Neural cell (in vitro differentiated cells): ENCODE measurements around the gene SGCE. TPM values are rescaled to one million over a fixed set of nuclear protein-coding genes. Genes with fewer than 3 reads are reported as not detected.

Experiments used
- H2AFZ ChIP-seq: fragments of 200-600, 300-800 bp; sonication (generic), shearing (Covaris generic); 2 replicates; pipeline ENCODE4 v1.6.0; 2014; ENCODE audit warnings: low read depth, mild to moderate bottlenecking, antibody characterized with exemption, low read length, moderate library complexity
- H3F3A ChIP-seq: fragments of 200-600 bp; shearing (Covaris generic); 2 replicates; pipeline ENCODE4 v1.6.1; 2016; ENCODE audit warnings: mild to moderate bottlenecking, moderate library complexity, mixed read lengths, antibody characterized with exemption, low read length; ENCODE audit not compliant: insufficient read depth, poor library complexity, severe bottlenecking
- H3K27ac ChIP-seq: fragments of 200-600, 300-800 bp; sonication (generic), shearing (Covaris generic); 2 replicates; pipeline ENCODE4 v1.5.1; 2014; ENCODE audit warnings: mild to moderate bottlenecking, low read length, moderate library complexity
- H3K27me3 ChIP-seq: fragments of 300-800, 200-600 bp; sonication (generic), shearing (Covaris generic); 2 replicates; pipeline ENCODE4 v1.6.0; 2014; ENCODE audit warnings: mild to moderate bottlenecking, low read depth, low read length, moderate library complexity; ENCODE audit not compliant: insufficient read depth
- H3K36me3 ChIP-seq: fragments of 300-800, 200-600 bp; sonication (generic), shearing (Covaris generic); 2 replicates; pipeline ENCODE4 v1.5.1; 2014; ENCODE audit warnings: mild to moderate bottlenecking, antibody characterized with exemption, low read length, moderate library complexity; ENCODE audit not compliant: insufficient read depth
- H3K4me2 ChIP-seq: fragments of 300-800, 200-600 bp; sonication (generic), shearing (Covaris generic); 2 replicates; pipeline ENCODE4 v1.6.0; 2014; ENCODE audit warnings: mild to moderate bottlenecking, low read length
- H3K4me3 ChIP-seq: fragments of 300-800, 200-600 bp; sonication (generic), shearing (Covaris generic); 2 replicates; pipeline ENCODE4 v1.5.1; 2014; ENCODE audit warnings: mild to moderate bottlenecking, low read length, moderate library complexity
- H3K79me2 ChIP-seq: fragments of 200-600 bp; shearing (Covaris generic); replicated peaks from 2 replicates; pipeline ENCODE4 v1.6.0; 2014; ENCODE audit warnings: mild to moderate bottlenecking, low read length, moderate library complexity; ENCODE audit not compliant: insufficient read depth
- H3K9ac ChIP-seq: fragments of 300-800, 200-600 bp; sonication (generic), shearing (Covaris generic); 2 replicates; pipeline ENCODE4 v1.6.1; 2016; ENCODE audit warnings: mild to moderate bottlenecking, low read length, mixed read lengths
- H3K9me2 ChIP-seq: fragments of 200-600 bp; shearing (Covaris generic); 2 replicates; pipeline ENCODE4 v1.6.1; 2016; ENCODE audit warnings: mild to moderate bottlenecking, low read length, mixed read lengths; ENCODE audit not compliant: insufficient read depth
- H3K9me3 ChIP-seq: fragments of 200-600, 300-800 bp; sonication (generic), shearing (Covaris generic); 2 replicates; pipeline ENCODE4 v1.6.1; 2016; ENCODE audit warnings: mild to moderate bottlenecking, mixed run types, low read length, moderate library complexity, mixed read lengths
- H4K20me1 ChIP-seq: fragments of 200-600 bp; shearing (Covaris generic); 2 replicates; pipeline ENCODE4 v1.6.1; 2016; ENCODE audit warnings: mild to moderate bottlenecking, mixed run types; ENCODE audit not compliant: insufficient read depth
- EP300 ChIP-seq: fragments of 450-650 bp; conservative IDR thresholded peaks from 2 replicates; pipeline ENCODE4 v1.6.1; 2014; ENCODE audit warnings: antibody characterized with exemption, mild to moderate bottlenecking, moderate library complexity; ENCODE audit not compliant: poor library complexity, severe bottlenecking
- EZH2 ChIP-seq: fragments of 200-600, 300-800 bp; shearing (Covaris generic), sonication (generic); IDR thresholded peaks from 2 replicates; pipeline ENCODE4 v1.6.1; 2014; ENCODE audit warnings: antibody characterized with exemption, low read length, borderline replicate concordance, mild to moderate bottlenecking; ENCODE audit not compliant: insufficient read depth, poor library complexity, severe bottlenecking
- MXI1 ChIP-seq: fragments of 450-650 bp; conservative IDR thresholded peaks from 2 replicates; pipeline ENCODE4 v1.6.1; 2014; ENCODE audit warnings: antibody characterized with exemption, mild to moderate bottlenecking; ENCODE audit not compliant: poor library complexity, severe bottlenecking
- POLR2AphosphoS5 ChIP-seq: IDR thresholded peaks from 2 replicates; pipeline ENCODE4 v1.6.1; 2012
- RAD21 ChIP-seq: fragments of 450-650 bp; conservative IDR thresholded peaks from 2 replicates; pipeline ENCODE4 v1.6.1; 2014; ENCODE audit warnings: antibody characterized with exemption, mild to moderate bottlenecking, moderate library complexity
- SMC3 ChIP-seq: fragments of 450-650 bp; conservative IDR thresholded peaks from 2 replicates; pipeline ENCODE4 v1.6.1; 2014; ENCODE audit warnings: antibody characterized with exemption, mild to moderate bottlenecking, moderate library complexity; ENCODE audit not compliant: poor library complexity
- TAF1 ChIP-seq: IDR thresholded peaks from 2 replicates; pipeline ENCODE4 v1.6.1; 2012; ENCODE audit warnings: low read depth
- polyA plus RNA-seq: library from polyadenylated mRNA; depleted of rRNA; stranded (reverse); fragments of >200 nt; gene quantifications from 2 replicates; pipeline ENCODE4 v1.2.3, GENCODE V29; 2014
- TF ChIP-seq, protein P1 (sequence below): fragments of 450-650 bp; IDR thresholded peaks from 2 replicates; pipeline ENCODE4 v1.5.1; 2014; ENCODE audit warnings: antibody characterized with exemption, mild to moderate bottlenecking, moderate library complexity; ENCODE audit not compliant: poor library complexity, severe bottlenecking
- TF ChIP-seq, protein P2 (sequence below): IDR thresholded peaks from 2 replicates; pipeline ENCODE4 v1.6.1; 2012; ENCODE audit warnings: borderline replicate concordance

SGCE gene
- polyA plus RNA-seq, 1 donor from 2014 or later, result 94.6 TPM

DNA sequence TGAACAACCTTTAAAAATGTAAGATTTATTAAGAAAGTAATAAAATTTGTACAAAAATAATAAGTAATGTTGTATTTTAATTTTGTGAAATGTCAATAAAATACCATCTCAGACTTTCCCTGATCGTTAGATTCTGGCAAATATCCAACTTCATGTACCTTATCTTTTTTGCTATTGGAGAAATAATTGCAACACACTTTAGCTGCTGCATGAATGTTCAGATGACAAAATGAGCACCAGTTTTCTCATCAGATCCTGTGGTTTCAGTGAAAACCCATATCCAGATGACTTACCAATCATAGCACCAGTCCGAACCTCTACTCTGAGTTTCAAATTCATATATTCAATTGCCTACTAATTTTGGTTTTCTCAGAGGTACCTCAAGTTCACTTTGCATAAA lies 76.5 kb downstream of the SGCE start:
- Histone ChIP-seq H4K20me1 (no peaks in the 10 kb centered on the region), H3K9me2 (no peaks in the 10 kb centered on the region), H3F3A (no peaks in the 10 kb centered on the region), H3K36me3 (no peaks in the 10 kb centered on the region), H3K4me2 (no peak overlapping the region), H3K27ac (no peak overlapping the region), H3K27me3 (no peaks in the 10 kb centered on the region), H3K79me2 (no peaks in the 10 kb centered on the region), H3K9me3 (no peaks in the 10 kb centered on the region), H3K9ac (no peak overlapping the region), H3K4me3 (no peak overlapping the region), H2AFZ (no peak overlapping the region)
- TF ChIP-seq, protein P1, sequence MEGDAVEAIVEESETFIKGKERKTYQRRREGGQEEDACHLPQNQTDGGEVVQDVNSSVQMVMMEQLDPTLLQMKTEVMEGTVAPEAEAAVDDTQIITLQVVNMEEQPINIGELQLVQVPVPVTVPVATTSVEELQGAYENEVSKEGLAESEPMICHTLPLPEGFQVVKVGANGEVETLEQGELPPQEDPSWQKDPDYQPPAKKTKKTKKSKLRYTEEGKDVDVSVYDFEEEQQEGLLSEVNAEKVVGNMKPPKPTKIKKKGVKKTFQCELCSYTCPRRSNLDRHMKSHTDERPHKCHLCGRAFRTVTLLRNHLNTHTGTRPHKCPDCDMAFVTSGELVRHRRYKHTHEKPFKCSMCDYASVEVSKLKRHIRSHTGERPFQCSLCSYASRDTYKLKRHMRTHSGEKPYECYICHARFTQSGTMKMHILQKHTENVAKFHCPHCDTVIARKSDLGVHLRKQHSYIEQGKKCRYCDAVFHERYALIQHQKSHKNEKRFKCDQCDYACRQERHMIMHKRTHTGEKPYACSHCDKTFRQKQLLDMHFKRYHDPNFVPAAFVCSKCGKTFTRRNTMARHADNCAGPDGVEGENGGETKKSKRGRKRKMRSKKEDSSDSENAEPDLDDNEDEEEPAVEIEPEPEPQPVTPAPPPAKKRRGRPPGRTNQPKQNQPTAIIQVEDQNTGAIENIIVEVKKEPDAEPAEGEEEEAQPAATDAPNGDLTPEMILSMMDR, result no peak
- TF ChIP-seq, protein P2, sequence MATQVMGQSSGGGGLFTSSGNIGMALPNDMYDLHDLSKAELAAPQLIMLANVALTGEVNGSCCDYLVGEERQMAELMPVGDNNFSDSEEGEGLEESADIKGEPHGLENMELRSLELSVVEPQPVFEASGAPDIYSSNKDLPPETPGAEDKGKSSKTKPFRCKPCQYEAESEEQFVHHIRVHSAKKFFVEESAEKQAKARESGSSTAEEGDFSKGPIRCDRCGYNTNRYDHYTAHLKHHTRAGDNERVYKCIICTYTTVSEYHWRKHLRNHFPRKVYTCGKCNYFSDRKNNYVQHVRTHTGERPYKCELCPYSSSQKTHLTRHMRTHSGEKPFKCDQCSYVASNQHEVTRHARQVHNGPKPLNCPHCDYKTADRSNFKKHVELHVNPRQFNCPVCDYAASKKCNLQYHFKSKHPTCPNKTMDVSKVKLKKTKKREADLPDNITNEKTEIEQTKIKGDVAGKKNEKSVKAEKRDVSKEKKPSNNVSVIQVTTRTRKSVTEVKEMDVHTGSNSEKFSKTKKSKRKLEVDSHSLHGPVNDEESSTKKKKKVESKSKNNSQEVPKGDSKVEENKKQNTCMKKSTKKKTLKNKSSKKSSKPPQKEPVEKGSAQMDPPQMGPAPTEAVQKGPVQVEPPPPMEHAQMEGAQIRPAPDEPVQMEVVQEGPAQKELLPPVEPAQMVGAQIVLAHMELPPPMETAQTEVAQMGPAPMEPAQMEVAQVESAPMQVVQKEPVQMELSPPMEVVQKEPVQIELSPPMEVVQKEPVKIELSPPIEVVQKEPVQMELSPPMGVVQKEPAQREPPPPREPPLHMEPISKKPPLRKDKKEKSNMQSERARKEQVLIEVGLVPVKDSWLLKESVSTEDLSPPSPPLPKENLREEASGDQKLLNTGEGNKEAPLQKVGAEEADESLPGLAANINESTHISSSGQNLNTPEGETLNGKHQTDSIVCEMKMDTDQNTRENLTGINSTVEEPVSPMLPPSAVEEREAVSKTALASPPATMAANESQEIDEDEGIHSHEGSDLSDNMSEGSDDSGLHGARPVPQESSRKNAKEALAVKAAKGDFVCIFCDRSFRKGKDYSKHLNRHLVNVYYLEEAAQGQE, result no peak
- TF ChIP-seq EZH2, result no peak
- TF ChIP-seq SMC3, result no peak
- no peak for TF ChIP-seq RAD21
- TF ChIP-seq MXI1, result no peak
- TF ChIP-seq EP300, result no peak

DNA sequence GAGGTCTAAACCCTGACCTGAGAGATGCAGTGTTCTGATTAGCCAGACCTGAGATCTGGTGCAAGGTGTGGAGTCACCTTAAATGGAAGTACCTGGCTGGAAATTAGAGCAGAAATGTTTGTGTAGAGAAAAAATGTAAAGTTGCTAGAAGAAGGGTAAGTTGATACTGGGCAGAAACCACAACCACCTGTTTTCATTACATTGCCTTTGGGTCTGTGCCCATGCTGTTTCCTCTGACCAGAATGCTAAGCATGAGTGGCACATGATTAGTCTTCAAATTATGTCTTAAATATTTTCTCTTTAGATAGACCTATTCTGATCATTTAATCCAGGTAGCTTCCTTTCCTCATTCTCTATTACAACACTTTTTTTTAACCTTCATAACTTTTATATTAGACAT lies 77.3 kb downstream of the SGCE start:
- H3K27ac ChIP-seq, result no peak overlapping the region
- no peak overlapping the region for H3K4me3 ChIP-seq
- no peaks in the 10 kb centered on the region for H3K27me3 ChIP-seq
- no peaks in the 10 kb centered on the region for H3F3A ChIP-seq
- no peaks in the 10 kb centered on the region for H3K36me3 ChIP-seq
- no peaks in the 10 kb centered on the region for H3K9me2 ChIP-seq
- TF ChIP-seq SMC3, result no peak
- TF ChIP-seq TAF1, result no peak
- no peak overlapping the region for H3K4me2 ChIP-seq
- no peaks in the 10 kb centered on the region for H3K79me2 ChIP-seq
- no peak overlapping the region for H3K9ac ChIP-seq
- no peaks in the 10 kb centered on the region for H4K20me1 ChIP-seq
- no peaks in the 10 kb centered on the region for H3K9me3 ChIP-seq
- no peak overlapping the region for H2AFZ ChIP-seq

DNA sequence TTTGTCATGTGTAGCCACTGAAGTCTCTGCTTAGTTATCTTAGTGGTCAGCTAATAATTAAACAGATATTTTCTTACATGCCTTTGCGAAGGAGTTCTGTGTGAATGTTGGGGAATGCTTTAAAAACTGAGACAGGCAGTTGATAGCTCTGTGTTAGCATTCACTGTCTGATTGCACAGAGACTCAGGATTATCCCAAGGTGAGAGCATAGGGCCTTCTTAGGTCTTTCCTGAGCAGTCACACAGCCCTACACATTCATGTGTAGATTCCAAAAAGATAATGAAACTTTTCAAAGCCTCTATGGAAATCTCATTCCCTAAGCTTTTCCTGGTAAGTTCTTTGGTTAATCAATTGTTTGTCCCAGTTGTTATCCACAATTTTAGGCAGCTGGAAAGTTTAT lies 78.6 kb downstream of the SGCE start:
- no peak overlapping the region for H3K27ac ChIP-seq
- H3K9me3 ChIP-seq, result no peaks in the 10 kb centered on the region
- no peaks in the 10 kb centered on the region for H4K20me1 ChIP-seq
- H3K36me3 ChIP-seq, result no peaks in the 10 kb centered on the region
- H3K4me3 ChIP-seq, result no peak overlapping the region
- no peak overlapping the region for H3K9ac ChIP-seq
- no peak overlapping the region for H2AFZ ChIP-seq
- H3K27me3 ChIP-seq, result no peaks in the 10 kb centered on the region
- no peaks in the 10 kb centered on the region for H3K79me2 ChIP-seq
- TF ChIP-seq TAF1 (no peak), EZH2 (no peak), MXI1 (no peak), SMC3 (no peak), POLR2AphosphoS5 (no peak)
- H3K4me2 ChIP-seq, result no peak overlapping the region
- H3F3A ChIP-seq, result no peaks in the 10 kb centered on the region
- no peaks in the 10 kb centered on the region for H3K9me2 ChIP-seq
